HL-60 (cell line): ENCODE measurements around the gene NARF.

Experiments
- CTCF ChIP-seq: IDR thresholded peaks from one replicate; pipeline ENCODE4 v1.5.1; 2011; ENCODE audit warnings: low read length, control low read depth, inconsistent platforms; ENCODE audit not compliant: insufficient read depth
- GABPA ChIP-seq: IDR thresholded peaks from 2 replicates; pipeline ENCODE4 v1.6.1; 2012; ENCODE audit warnings: low read depth
- POLR2AphosphoS5 ChIP-seq: IDR thresholded peaks from 2 replicates; pipeline ENCODE4 v1.6.1; 2012; ENCODE audit warnings: low read depth

GRCh38 chr17:82529914-82530300 lies 71.4 kb downstream of the NARF start:
- TF ChIP-seq CTCF = no peak
- no peak for TF ChIP-seq POLR2AphosphoS5
- TF ChIP-seq GABPA = no peak
